H1 (cell line): ENCODE results near the gene TLR10. TPM values are rescaled to one million over a fixed set of nuclear protein-coding genes. Genes with fewer than 3 reads are reported as not detected.

Experiments used
- CTCF ChIA-PET: fragments of 300-600 bp; sonication (Branson Sonifier 250); formaldehyde crosslinking; loops from one replicate; lab custom pipeline; 2021; ENCODE audit not compliant: partially characterized antibody; lab: Charles Lee
- POLR2A ChIA-PET: fragments of 300-600 bp; sonication (Branson Sonifier 250); formaldehyde crosslinking; loops from one replicate; lab custom pipeline; 2021; ENCODE audit warnings: inconsistent platforms; ENCODE audit not compliant: partially characterized antibody; lab: Charles Lee
- DNase-seq, 2 experiments: peaks; one replicate each; pipeline versions ENCODE4 v3.0.0 to v3.0.0-alpha.2; 2010 to 2022; ENCODE audit warnings: low spot score in 2 of 2, low read depth in 1 of 2, mixed read lengths in 1 of 2
- FAIRE-seq: peaks from 2 replicates; lab custom pipeline; 2011; peaks lifted over from hg19 to GRCh38; lab: Jason Lieb, UNC
- H2AFZ ChIP-seq: 2 replicates; pipeline ENCODE4 v1.8.1; 2012; ENCODE audit warnings: low read length, inconsistent platforms
- H2AK5ac ChIP-seq: 2 replicates; pipeline ENCODE4 v1.6.1; 2013; ENCODE audit warnings: low read depth, low read length
- H2BK120ac ChIP-seq: replicated peaks from 2 replicates; pipeline ENCODE3; 2013; ENCODE audit warnings: low read depth, low read length, inconsistent platforms
- H2BK12ac ChIP-seq: 2 replicates; pipeline ENCODE4 v1.6.1; 2013; ENCODE audit warnings: low read depth, low read length
- H2BK15ac ChIP-seq: 2 replicates; pipeline ENCODE4 v1.6.1; 2013; ENCODE audit warnings: low read length
- H2BK20ac ChIP-seq: 2 replicates; pipeline ENCODE4 v1.6.1; 2013; ENCODE audit warnings: low read length
- H2BK5ac ChIP-seq: 2 replicates; pipeline ENCODE4 v1.6.1; 2013; ENCODE audit warnings: low read depth, low read length
- H3K14ac ChIP-seq: 2 replicates; pipeline ENCODE4 v1.6.1; 2013; ENCODE audit warnings: inconsistent platforms; ENCODE audit not compliant: insufficient read length
- H3K18ac ChIP-seq: 2 replicates; pipeline ENCODE4 v1.6.1; 2013; ENCODE audit warnings: low read length; ENCODE audit errors: extremely low read depth
- H3K23ac ChIP-seq: 2 replicates; pipeline ENCODE4 v1.6.1; 2013; ENCODE audit warnings: inconsistent platforms; ENCODE audit not compliant: insufficient read length
- H3K23me2 ChIP-seq: 2 replicates; pipeline ENCODE4 v1.6.1; 2013; ENCODE audit warnings: low read depth, low read length
- H3K27ac ChIP-seq: 2 replicates; pipeline ENCODE4 v1.6.1; 2011; ENCODE audit warnings: low read depth, low read length, inconsistent platforms
- H3K27me3 ChIP-seq, 4 experiments: replicated peaks in 1 of 4; 1 replicate in 1 of 4; 2 replicates in 3 of 4; pipeline versions ENCODE4 v1.6.1 to v1.8.1; 2011 to 2013; ENCODE audit warnings: low read length in 3 of 4, mild to moderate bottlenecking in 3 of 4, inconsistent platforms in 2 of 4, mixed read lengths in 2 of 4, moderate library complexity in 1 of 4; ENCODE audit not compliant: control insufficient read depth in 3 of 4, insufficient read depth in 3 of 4; ENCODE audit errors: extremely low read depth in 1 of 4
- H3K36me3 ChIP-seq, 4 experiments: 2 replicates each; pipeline versions ENCODE4 v1.6.1 to v1.8.1; 2011 to 2013; ENCODE audit warnings: mild to moderate bottlenecking in 4 of 4, low read length in 3 of 4, moderate library complexity in 2 of 4, control low read depth in 1 of 4, inconsistent platforms in 1 of 4; ENCODE audit not compliant: insufficient read depth in 4 of 4, control insufficient read depth in 2 of 4
- H3K4ac ChIP-seq: replicated peaks from 2 replicates; pipeline ENCODE3; 2013; ENCODE audit warnings: low read length, low read depth, mixed read lengths, inconsistent platforms; ENCODE audit not compliant: insufficient read length
- H3K4me1 ChIP-seq, 4 experiments: replicated peaks in 1 of 4; 1 replicate in 1 of 4; 2 replicates in 3 of 4; pipeline versions ENCODE4 v1.6.1 to v1.8.1; 2011 to 2013; ENCODE audit warnings: low read length in 3 of 4, inconsistent platforms in 2 of 4, mixed read lengths in 1 of 4; ENCODE audit not compliant: insufficient read depth in 4 of 4, control insufficient read depth in 3 of 4
- H3K4me2 ChIP-seq, 2 experiments: 2 replicates each; pipeline versions ENCODE4 v1.6.1 to v1.8.1; 2011 to 2013; ENCODE audit warnings: low read depth in 2 of 2, low read length in 2 of 2, control low read depth in 1 of 2, inconsistent platforms in 1 of 2, mild to moderate bottlenecking in 1 of 2; ENCODE audit not compliant: insufficient read depth in 1 of 2
- H3K4me3 ChIP-seq, 4 experiments: fragments of 200-600, 300-600 bp in 1 of 4; sonication (generic), shearing (Covaris generic), sonication (Bioruptor Twin) in 1 of 4; 2 replicates each; pipeline versions ENCODE4 v1.5.1 to v1.8.1; 2011 to 2016; ENCODE audit warnings: low read length in 4 of 4, low read depth in 3 of 4, control low read depth in 2 of 4, inconsistent platforms in 2 of 4, mild to moderate bottlenecking in 2 of 4, mixed read lengths in 1 of 4, moderate library complexity in 1 of 4; ENCODE audit not compliant: insufficient read depth in 2 of 4; ENCODE audit errors: extremely low read depth in 1 of 4
- H3K56ac ChIP-seq: replicated peaks from 2 replicates; pipeline ENCODE3; 2013; ENCODE audit warnings: low read depth, mild to moderate bottlenecking, mixed read lengths, low read length, inconsistent platforms; ENCODE audit not compliant: insufficient read length
- H3K79me1 ChIP-seq: 2 replicates; pipeline ENCODE4 v1.6.1; 2013; ENCODE audit warnings: low read depth, low read length, control low read depth
- H3K79me2 ChIP-seq, 2 experiments: 2 replicates each; pipeline versions ENCODE4 v1.6.1 to v1.8.1; 2012 to 2013; ENCODE audit warnings: low read length in 2 of 2, mild to moderate bottlenecking in 2 of 2, inconsistent platforms in 1 of 2; ENCODE audit not compliant: insufficient read depth in 2 of 2, control insufficient read depth in 1 of 2
- H3K9ac ChIP-seq, 4 experiments: replicated peaks in 1 of 4; 1 replicate in 1 of 4; 2 replicates in 3 of 4; pipeline versions ENCODE4 v1.6.1 to v1.8.1; 2011 to 2013; ENCODE audit warnings: low read depth in 3 of 4, low read length in 3 of 4, control low read depth in 2 of 4, mild to moderate bottlenecking in 2 of 4, moderate library complexity in 2 of 4, inconsistent platforms in 1 of 4; ENCODE audit errors: extremely low read depth in 1 of 4
- H3K9me3 ChIP-seq, 2 experiments: 2 replicates each; pipeline versions ENCODE4 v1.6.1 to v1.8.1; 2012 to 2013; ENCODE audit warnings: mild to moderate bottlenecking in 2 of 2, moderate library complexity in 2 of 2, control low read depth in 1 of 2, inconsistent platforms in 1 of 2, low read depth in 1 of 2, low read length in 1 of 2, mixed read lengths in 1 of 2; ENCODE audit not compliant: insufficient read depth in 2 of 2
- H4K20me1 ChIP-seq, 2 experiments: replicated peaks in 1 of 2; 2 replicates each; pipeline versions ENCODE3 to v1.8.1; 2011 to 2013; ENCODE audit warnings: inconsistent platforms in 2 of 2, low read length in 2 of 2, mild to moderate bottlenecking in 1 of 2; ENCODE audit not compliant: insufficient read depth in 2 of 2, control insufficient read depth in 1 of 2
- H4K5ac ChIP-seq: 2 replicates; pipeline ENCODE4 v1.6.1; 2013; ENCODE audit warnings: low read length, low read depth, mixed read lengths, inconsistent platforms; ENCODE audit not compliant: insufficient read length
- H4K8ac ChIP-seq: 2 replicates; pipeline ENCODE4 v1.8.0; 2013; ENCODE audit warnings: mild to moderate bottlenecking, moderate library complexity, low read length, inconsistent platforms; ENCODE audit not compliant: insufficient read depth; ENCODE audit errors: extremely low read depth
- H4K91ac ChIP-seq: replicated peaks from 2 replicates; pipeline ENCODE3; 2013; ENCODE audit warnings: low read length, mixed read lengths, inconsistent platforms; ENCODE audit not compliant: insufficient read length
- ATF3 ChIP-seq: IDR thresholded peaks from 2 replicates; pipeline ENCODE4 v1.6.1; 2011; ENCODE audit warnings: low read depth, mild to moderate bottlenecking, low read length; ENCODE audit not compliant: insufficient read depth
- BACH1 ChIP-seq: IDR thresholded peaks from 2 replicates; pipeline ENCODE4 v1.6.1; 2012; ENCODE audit warnings: low read length, improper control_type of control experiment
- JUN ChIP-seq: IDR thresholded peaks from 2 replicates; pipeline ENCODE4 v1.6.1; 2011; ENCODE audit warnings: low read depth, mild to moderate bottlenecking, improper control_type of control experiment, low read length
- POLR2AphosphoS5 ChIP-seq: IDR thresholded peaks from 2 replicates; pipeline ENCODE4 v1.6.1; 2011; ENCODE audit warnings: low read depth, low read length
- RBBP5 ChIP-seq: IDR thresholded peaks from 2 replicates; pipeline ENCODE4 v1.7.1; 2012; ENCODE audit warnings: low read depth, mild to moderate bottlenecking, inconsistent platforms, low read length, moderate library complexity, borderline replicate concordance
- RNF2 ChIP-seq: fragments of 200-900, 300-1000 bp; sonication (generic); IDR thresholded peaks from 2 replicates; pipeline ENCODE4 v1.7.1; 2016; ENCODE audit warnings: borderline replicate concordance, low read depth, mild to moderate bottlenecking, antibody characterized with exemption, low read length; ENCODE audit not compliant: poor library complexity, severe bottlenecking; ENCODE audit errors: missing control alignments
- SIX5 ChIP-seq: IDR thresholded peaks from 2 replicates; pipeline ENCODE4 v1.6.1; 2011; ENCODE audit warnings: mild to moderate bottlenecking, low read depth, low read length
- SP1 ChIP-seq: IDR thresholded peaks from 2 replicates; pipeline ENCODE4 v1.6.1; 2011; ENCODE audit warnings: low read depth, low read length
- SRF ChIP-seq: IDR thresholded peaks from 2 replicates; pipeline ENCODE4 v1.6.1; 2011; ENCODE audit warnings: mild to moderate bottlenecking, low read depth, low read length, moderate library complexity
- SUZ12 ChIP-seq: fragments of 200-600 bp; sonication (generic); IDR thresholded peaks from 2 replicates; pipeline ENCODE4 v1.6.1; 2012; ENCODE audit warnings: mild to moderate bottlenecking, inconsistent platforms, low read length, moderate library complexity, mixed read lengths
- TEAD4 ChIP-seq: IDR thresholded peaks from 2 replicates; pipeline ENCODE4 v1.6.1; 2012; ENCODE audit warnings: low read depth, low read length, inconsistent platforms, mixed read lengths
- ZNF274 ChIP-seq: IDR thresholded peaks from 2 replicates; pipeline ENCODE4 v1.7.0; 2012; ENCODE audit warnings: low read length, borderline replicate concordance; ENCODE audit errors: extremely low read depth
- WGBS, 2 experiments: shearing (Covaris generic) in 1 of 2; methylation state at CpG; one replicate each; pipeline versions ENCODE4 v1.1.6 to v1.1.7; 2013 to 2015; ENCODE audit warnings: low lambda C conversion rate in 2 of 2, mixed read lengths in 2 of 2, inconsistent platforms in 1 of 2, low coverage in 1 of 2, missing lambda C conversion rate in 1 of 2; ENCODE audit not compliant: insufficient replicate concordance in 2 of 2, insufficient coverage in 1 of 2, insufficient read length in 1 of 2; ENCODE audit errors: extremely low coverage in 1 of 2, missing lambda C conversion rate in 1 of 2; 5-methylcytosine and 5-hydroxymethylcytosine counted together
- polyA plus RNA-seq, 7 experiments: library from polyadenylated mRNA; depleted of rRNA in 3 of 7; stranded (reverse) in 5 of 7; unstranded in 2 of 7; fragments of >200 nt in 5 of 7; fragments of 200-250 nt in 2 of 7; gene quantifications; 1 replicate in 5 of 7; 2 replicates in 1 of 7; 4 replicates in 1 of 7; pipeline versions ENCODE4 v1.2.1 to v1.2.3, GENCODE V29; 2011 to 2013; ENCODE audit warnings: missing spikeins in 2 of 7, mixed read lengths in 2 of 7
- total RNA-seq: library from RNA; stranded (reverse); fragmentation: NEBNext Ultra II Directional; extraction: Animal tissue kit (Norgen Biotek cat#: 25700); gene quantifications from 2 replicates; pipeline ENCODE4 v1.2.1, GENCODE V29; 2021

TLR10 gene
- total and polyA plus RNA-seq, 2 of the 8 experiments (the other 6 are each of a cell fraction or from before 2014, with no cell fraction given), result not detected

- Histone ChIP-seq H3K4ac (no peak overlapping the region), H2BK20ac (no peak overlapping the region), H2BK5ac (no peak overlapping the region), H2BK12ac (no peak overlapping the region), H3K4me1 (no peaks in the 10 kb centered on the region), H3K27ac (no peak overlapping the region), H3K9ac (no peak overlapping the region), H3K36me3 (no peaks in the 10 kb centered on the region), H3K4me3 (no peak overlapping the region), H4K91ac (no peak overlapping the region), H3K23me2 (no peaks in the 10 kb centered on the region), H3K18ac (no peak overlapping the region), H3K9me3 (no peaks in the 10 kb centered on the region), H3K79me1 (no peaks in the 10 kb centered on the region), H3K4me2 (no peak overlapping the region), H3K23ac (no peak overlapping the region), H4K8ac (no peak overlapping the region), H2AFZ (no peak overlapping the region), H2AK5ac (no peak overlapping the region), H2BK15ac (no peak overlapping the region), H3K79me2 (no peaks in the 10 kb centered on the region), H2BK120ac (no peak overlapping the region), H3K27me3 (no peaks in the 10 kb centered on the region), H4K5ac (no peak overlapping the region), H3K56ac (no peak overlapping the region), H4K20me1 (no peaks in the 10 kb centered on the region), H3K14ac (no peak overlapping the region)
- DNase-seq, result no peak
- POLR2A ChIA-PET, result no interaction called here
- FAIRE-seq, result no peak
- CTCF ChIA-PET, result interaction anchor here (0.6 to 8.0 kb wide), 4 partner anchors 9 to 424 kb away, joined by 3 to 77 read pairs (median 18); partner anchors contain the start of gene TLR10
- WGBS, 2 experiments, result 87% methylated on average over 2 of the region's 2 CpGs; no CpG with 5 or more reads in 1 of the 2 experiments
- TF ChIP-seq TEAD4 (no peak), JUN (no peak), POLR2AphosphoS5 (no peak), SRF (no peak), RBBP5 (no peak), BACH1 (no peak), SP1 (no peak), ZNF274 (no peak), RNF2 (no peak), SIX5 (no peak), ATF3 (no peak), SUZ12 (no peak)
Observed at GRCh38 chr4:38769857-38770256, 12.9 kb downstream of the TLR10 start.
